Glutamatergic neuron (in vitro differentiated cells): Measurements from ENCODE around the gene MYO5B. TPM values are rescaled to one million over a fixed set of nuclear protein-coding genes. Genes with fewer than 3 reads are reported as not detected.

Experiments
- DNase-seq: peaks from one replicate; pipeline ENCODE4 v3.0.0; 2022
- H3K27ac Mint-ChIP-seq: one replicate; pipeline ENCODE4 v1.8.0; 2020; ENCODE audit warnings: mild to moderate bottlenecking, mixed read lengths, inconsistent platforms; ENCODE audit not compliant: unreplicated experiment
- H3K27me3 Mint-ChIP-seq: one replicate; pipeline ENCODE4 v1.8.0; 2020; ENCODE audit warnings: mild to moderate bottlenecking, moderate library complexity, mixed read lengths, inconsistent platforms; ENCODE audit not compliant: unreplicated experiment
- H3K36me3 Mint-ChIP-seq: one replicate; pipeline ENCODE4 v1.8.0; 2020; ENCODE audit warnings: mild to moderate bottlenecking, mixed read lengths, inconsistent platforms; ENCODE audit not compliant: unreplicated experiment
- H3K4me1 Mint-ChIP-seq: one replicate; pipeline ENCODE4 v1.8.0; 2020; ENCODE audit warnings: mild to moderate bottlenecking, low read depth, mixed read lengths, inconsistent platforms; ENCODE audit not compliant: unreplicated experiment
- H3K4me3 Mint-ChIP-seq: one replicate; pipeline ENCODE4 v1.8.0; 2020; ENCODE audit warnings: mild to moderate bottlenecking, mixed read lengths, inconsistent platforms; ENCODE audit not compliant: unreplicated experiment
- H3K9me3 Mint-ChIP-seq: one replicate; pipeline ENCODE4 v1.8.0; 2020; ENCODE audit warnings: mild to moderate bottlenecking, moderate library complexity, mixed read lengths, inconsistent platforms; ENCODE audit not compliant: unreplicated experiment
- CTCF ChIP-seq: fragments of 200-600 bp; sonication (generic); IDR thresholded peaks from one replicate; pipeline ENCODE4 v1.5.0; 2021; ENCODE audit not compliant: partially characterized antibody, unreplicated experiment
- total RNA-seq: library from RNA; stranded (reverse); fragmentation: NEBNext Ultra II Directional; extraction: Animal tissue kit (Norgen Biotek cat#: 25700); gene quantifications from one replicate; pipeline ENCODE4 v1.2.1, GENCODE V29; 2021; ENCODE audit not compliant: unreplicated experiment

The MYO5B gene
- total RNA-seq, 1 donor from 2014 or later, result 2.7 TPM

DNA sequence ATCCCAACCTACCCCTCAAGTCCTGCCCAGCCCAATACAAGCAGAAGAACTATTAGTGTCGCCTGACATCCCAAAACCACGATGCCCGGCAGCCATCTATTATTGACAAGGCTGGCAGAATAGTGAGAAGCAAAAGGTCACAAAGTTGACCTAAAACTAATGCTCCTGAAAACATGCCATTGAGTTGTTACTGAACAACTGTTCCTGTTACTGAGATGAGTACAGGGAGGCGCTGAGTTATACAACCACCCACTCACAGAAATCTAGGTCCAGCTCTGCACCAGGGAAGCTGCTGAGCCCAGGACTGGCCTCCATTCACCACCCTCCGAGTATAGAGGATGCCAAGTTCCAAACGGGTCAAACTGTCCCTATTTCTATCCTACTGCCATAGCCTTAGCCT, 201.6 kb downstream of the MYO5B start:
- H3K4me1 Mint-ChIP-seq, result peaks cover 3% of the 10 kb centered on the region
- H3K27ac Mint-ChIP-seq, result no peak overlapping the region
- no peak for TF ChIP-seq CTCF
- no peak overlapping the region for H3K4me3 Mint-ChIP-seq
- no peaks in the 10 kb centered on the region for H3K9me3 Mint-ChIP-seq
- peaks cover 4% of the 10 kb centered on the region for H3K36me3 Mint-ChIP-seq
- H3K27me3 Mint-ChIP-seq, result peaks cover 4% of the 10 kb centered on the region
- DNase-seq, result no peak

DNA sequence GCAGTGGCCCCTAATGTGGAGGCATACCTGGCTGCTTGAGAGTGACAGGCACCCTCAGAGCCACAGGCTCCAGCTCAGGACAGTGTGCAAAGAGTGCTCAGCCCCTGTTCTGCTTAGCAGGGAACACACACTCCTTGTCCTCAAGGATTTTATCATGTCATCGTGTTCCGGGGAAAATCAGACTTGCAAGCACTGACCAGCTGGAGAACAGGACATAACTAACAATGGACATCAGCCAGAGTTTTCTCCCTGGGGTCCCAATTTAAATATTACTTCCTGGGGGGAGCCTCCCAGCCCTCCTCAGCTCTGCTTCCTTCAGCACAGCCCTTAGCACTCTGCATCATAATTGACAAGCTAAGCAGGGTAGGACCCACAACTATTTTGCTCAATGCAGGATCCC, 206.2 kb downstream of the MYO5B start:
- Mint-ChIP-seq H3K27me3 (peaks cover 4% of the 10 kb centered on the region), H3K4me3 (no peak overlapping the region), H3K4me1 (peaks cover 9% of the 10 kb centered on the region), H3K36me3 (peaks cover 3% of the 10 kb centered on the region), H3K27ac (no peak overlapping the region), H3K9me3 (no peaks in the 10 kb centered on the region)
- TF ChIP-seq CTCF, result no peak
- DNase-seq, result no peak

DNA sequence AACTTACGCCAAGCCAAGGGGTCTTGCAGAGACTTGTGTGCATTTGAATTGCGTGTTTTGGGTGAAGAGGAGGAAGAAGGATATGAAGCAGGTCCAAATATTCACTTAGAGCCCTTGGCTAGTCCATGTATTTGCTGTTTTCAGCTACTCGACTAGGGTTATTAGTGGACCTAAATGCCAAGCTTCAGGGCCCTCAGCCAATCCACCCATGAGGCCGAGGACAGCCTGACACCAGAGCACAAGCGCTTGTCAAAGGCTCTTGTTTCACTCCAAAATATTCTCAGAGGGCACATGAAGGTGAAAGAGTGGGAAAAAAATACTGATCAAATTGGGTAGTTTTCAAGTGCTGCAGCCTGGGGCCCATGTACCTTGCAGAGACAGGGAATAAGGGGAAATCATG, 206.8 kb downstream of the MYO5B start:
- H3K4me3 Mint-ChIP-seq, result no peak overlapping the region
- peaks cover 11% of the 10 kb centered on the region for H3K4me1 Mint-ChIP-seq
- no peak for DNase-seq
- no peak for TF ChIP-seq CTCF
- no peak overlapping the region for H3K27ac Mint-ChIP-seq
- peaks cover 2% of the 10 kb centered on the region for H3K27me3 Mint-ChIP-seq
- H3K9me3 Mint-ChIP-seq, result no peaks in the 10 kb centered on the region
- H3K36me3 Mint-ChIP-seq, result peaks cover 3% of the 10 kb centered on the region

- no peak for TF ChIP-seq CTCF
- H3K27ac Mint-ChIP-seq, result no peak overlapping the region
- H3K36me3 Mint-ChIP-seq, result peaks cover 3% of the 10 kb centered on the region
- peaks cover 25% of the 10 kb centered on the region for H3K4me1 Mint-ChIP-seq
- peaks cover 4% of the 10 kb centered on the region for H3K9me3 Mint-ChIP-seq
- H3K27me3 Mint-ChIP-seq, result peaks cover 7% of the 10 kb centered on the region
- DNase-seq, result no peak
- H3K4me3 Mint-ChIP-seq, result no peak overlapping the region
These were observed 209.7 kb downstream of the MYO5B start for GRCh38 chr18:49985236-49985635.

- DNase-seq, result peak; percentile 30
- peaks cover 5% of the 10 kb centered on the region for H3K27me3 Mint-ChIP-seq
- TF ChIP-seq CTCF, result no peak
- peaks cover 2% of the 10 kb centered on the region for H3K36me3 Mint-ChIP-seq
- peaks cover 27% of the 10 kb centered on the region for H3K4me1 Mint-ChIP-seq
- peak overlapping the region; percentile 83 for H3K27ac Mint-ChIP-seq
- peaks cover 7% of the 10 kb centered on the region for H3K9me3 Mint-ChIP-seq
- no peak overlapping the region for H3K4me3 Mint-ChIP-seq
These were observed 214.1 kb downstream of the MYO5B start for GRCh38 chr18:49980896-49981295.
